ENCODE data around the gene GALNT14. TPM values are rescaled to one million over a fixed set of nuclear protein-coding genes. Genes with fewer than 3 reads are reported as not detected.

Gene GALNT14
- total and polyA plus RNA-seq, 10 of the 15 experiments (the other 5 are each of a cell fraction or from before 2014, with no cell fraction given) = 3.7 to 17.8 (median 6.0) TPM

DNA sequence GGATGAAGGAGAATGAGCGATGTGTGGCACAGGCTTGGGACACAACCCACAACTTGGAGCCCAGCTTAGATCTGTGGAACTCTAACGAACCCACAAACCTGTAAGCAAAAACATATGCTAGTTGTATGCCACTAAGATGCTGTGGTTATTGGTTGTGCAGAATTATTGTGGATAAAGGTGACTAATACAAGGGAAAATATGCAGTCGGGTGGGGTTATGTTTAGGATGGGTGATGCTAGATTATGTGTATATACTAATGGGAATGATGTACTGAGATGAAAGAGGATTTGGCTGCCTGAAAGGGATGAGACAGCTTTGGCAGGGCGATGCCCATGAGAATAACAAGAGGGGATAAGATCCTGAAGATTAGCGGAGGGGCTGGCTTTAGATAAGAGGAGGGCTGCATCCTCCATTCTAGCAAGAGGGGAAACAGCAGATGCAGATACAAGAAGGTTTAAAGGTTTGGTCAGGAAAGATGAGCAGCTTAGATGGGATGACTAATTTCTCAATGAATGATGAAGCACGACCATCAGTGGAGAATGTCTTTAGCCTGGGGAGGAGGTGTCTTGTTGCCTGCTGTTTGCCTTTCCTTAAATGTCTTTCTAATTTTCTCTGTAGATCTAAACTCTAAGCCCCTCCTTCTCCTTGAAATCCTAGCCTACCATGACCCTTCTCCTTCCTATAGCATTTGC is 49.6 kb downstream of the GALNT14 start:
- Histone ChIP-seq H3K36me3 (ENCODE audit: control insufficient read depth in 2 of 2, insufficient read depth in 2 of 2, low read length in 1 of 2) (no peaks in the 10 kb centered on the region), H2AFZ (ENCODE audit: control insufficient read depth, low read depth, low read length) (no peak overlapping the region), H3K9me3 (replicated peaks; ENCODE audit: control insufficient read depth, insufficient read depth, low read length) (no peaks in the 10 kb centered on the region), H3K27ac (ENCODE audit: control insufficient read depth, insufficient read depth) (no peak overlapping the region), H3K4me1 (ENCODE audit: control insufficient read depth, insufficient read depth, low read length) (no peaks in the 10 kb centered on the region), H4K20me1 (ENCODE audit: control insufficient read depth, insufficient read depth) (no peaks in the 10 kb centered on the region; the same call in 1 of the 2 replicates), H3K4me3 (no peak overlapping the region), H3K79me2 (ENCODE audit: control insufficient read depth, insufficient read depth, low read length) (no peaks in the 10 kb centered on the region), H3K27me3 (replicated peaks in 1 of 2; ENCODE audit: control insufficient read depth in 2 of 2, insufficient read depth in 2 of 2, low read length in 1 of 2) (no peaks in the 10 kb centered on the region), H3K4me2 (ENCODE audit: control insufficient read depth, insufficient read depth) (no peak overlapping the region), H3K9ac (ENCODE audit: control insufficient read depth, insufficient read depth, low read length) (no peak overlapping the region)
- in situ Hi-C loops (cut with MboI) = no loop called here
- BruUV-seq (replicated peaks) = no TSS peak
- POLR2A ChIA-PET = no interaction called here
- ATAC-seq = no peak
- RAD21 ChIA-PET (ENCODE audit: unreplicated experiment) = no interaction called here
- FAIRE-seq = no peak
- WGBS (ENCODE audit: insufficient coverage, insufficient replicate concordance, low lambda C conversion rate, missing lambda C conversion rate) = 33% methylated on average over 6 of the region's 6 CpGs
- CTCF ChIA-PET = interaction anchor here (0.6 kb wide), 1 partner anchor 226 kb away, joined by 3 read pairs; no protein-coding TSS in a partner anchor
- no peak for DNase-seq (ENCODE audit: low read depth, low spot score)
- SMC1A ChIA-PET (ENCODE audit: uncharacterized antibody, unreplicated experiment) = interaction anchor here (1.8 kb wide), 1 partner anchor 81 kb away, joined by 13 read pairs; no protein-coding TSS in a partner anchor
- intact Hi-C loops (cut with micrococcal nuclease; ENCODE audit: unreplicated experiment) = no loop called here
- no peak for TF ChIP-seq ZNF274 (IDR thresholded peaks at IDR 0.05; ENCODE audit: insufficient read depth, insufficient read length)
- no peak for TF ChIP-seq POLR2A (IDR thresholded peaks at IDR 0.05; ENCODE audit: low read depth, low read length)
- TF ChIP-seq SMAD1 (IDR thresholded peaks at IDR 0.05; ENCODE audit: low read depth, partially characterized antibody) = no peak
- TF ChIP-seq, protein P1, sequence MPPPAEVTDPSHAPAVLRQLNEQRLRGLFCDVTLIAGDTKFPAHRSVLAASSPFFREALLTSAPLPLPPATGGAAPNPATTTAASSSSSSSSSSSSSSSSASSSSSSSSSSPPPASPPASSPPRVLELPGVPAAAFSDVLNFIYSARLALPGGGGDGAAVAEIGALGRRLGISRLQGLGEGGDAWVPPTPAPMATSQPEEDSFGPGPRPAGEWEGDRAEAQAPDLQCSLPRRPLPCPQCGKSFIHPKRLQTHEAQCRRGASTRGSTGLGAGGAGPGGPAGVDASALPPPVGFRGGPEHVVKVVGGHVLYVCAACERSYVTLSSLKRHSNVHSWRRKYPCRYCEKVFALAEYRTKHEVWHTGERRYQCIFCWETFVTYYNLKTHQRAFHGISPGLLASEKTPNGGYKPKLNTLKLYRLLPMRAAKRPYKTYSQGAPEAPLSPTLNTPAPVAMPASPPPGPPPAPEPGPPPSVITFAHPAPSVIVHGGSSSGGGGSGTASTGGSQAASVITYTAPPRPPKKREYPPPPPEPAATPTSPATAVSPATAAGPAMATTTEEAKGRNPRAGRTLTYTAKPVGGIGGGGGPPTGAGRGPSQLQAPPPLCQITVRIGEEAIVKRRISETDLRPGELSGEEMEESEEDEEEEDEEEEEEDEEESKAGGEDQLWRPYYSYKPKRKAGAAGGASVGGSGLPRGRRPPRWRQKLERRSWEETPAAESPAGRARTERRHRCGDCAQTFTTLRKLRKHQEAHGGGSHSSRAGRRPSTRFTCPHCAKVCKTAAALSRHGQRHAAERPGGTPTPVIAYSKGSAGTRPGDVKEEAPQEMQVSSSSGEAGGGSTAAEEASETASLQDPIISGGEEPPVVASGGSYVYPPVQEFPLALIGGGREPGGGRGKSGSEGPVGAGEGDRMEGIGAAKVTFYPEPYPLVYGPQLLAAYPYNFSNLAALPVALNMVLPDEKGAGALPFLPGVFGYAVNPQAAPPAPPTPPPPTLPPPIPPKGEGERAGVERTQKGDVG (CRISPR knock-in tag; IDR thresholded peaks at IDR 0.05) = no peak
- no peak for TF ChIP-seq EP300 (IDR thresholded peaks at IDR 0.05; ENCODE audit: borderline replicate concordance in 1 of 2, control insufficient read depth in 1 of 2, low read depth in 2 of 2, low read length in 2 of 2)
- TF ChIP-seq CBX3 (IDR thresholded peaks at IDR 0.05; ENCODE audit: borderline replicate concordance, low read depth) = no peak
- TF ChIP-seq FOS (IDR thresholded peaks at IDR 0.05; ENCODE audit: borderline replicate concordance, extremely low read depth, insufficient read length) = no peak
- TF ChIP-seq ZNF622 (IDR thresholded peaks at IDR 0.05) = no peak
- TF ChIP-seq, protein P2, sequence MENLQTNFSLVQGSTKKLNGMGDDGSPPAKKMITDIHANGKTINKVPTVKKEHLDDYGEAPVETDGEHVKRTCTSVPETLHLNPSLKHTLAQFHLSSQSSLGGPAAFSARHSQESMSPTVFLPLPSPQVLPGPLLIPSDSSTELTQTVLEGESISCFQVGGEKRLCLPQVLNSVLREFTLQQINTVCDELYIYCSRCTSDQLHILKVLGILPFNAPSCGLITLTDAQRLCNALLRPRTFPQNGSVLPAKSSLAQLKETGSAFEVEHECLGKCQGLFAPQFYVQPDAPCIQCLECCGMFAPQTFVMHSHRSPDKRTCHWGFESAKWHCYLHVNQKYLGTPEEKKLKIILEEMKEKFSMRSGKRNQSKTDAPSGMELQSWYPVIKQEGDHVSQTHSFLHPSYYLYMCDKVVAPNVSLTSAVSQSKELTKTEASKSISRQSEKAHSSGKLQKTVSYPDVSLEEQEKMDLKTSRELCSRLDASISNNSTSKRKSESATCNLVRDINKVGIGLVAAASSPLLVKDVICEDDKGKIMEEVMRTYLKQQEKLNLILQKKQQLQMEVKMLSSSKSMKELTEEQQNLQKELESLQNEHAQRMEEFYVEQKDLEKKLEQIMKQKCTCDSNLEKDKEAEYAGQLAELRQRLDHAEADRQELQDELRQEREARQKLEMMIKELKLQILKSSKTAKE (IDR thresholded peaks at IDR 0.05; ENCODE audit: low read depth, poor library complexity, severe bottlenecking) = no peak
